PC-9 (cell line): ENCODE data around the gene YY1. TPM values are rescaled to one million over a fixed set of nuclear protein-coding genes. Genes with fewer than 3 reads are reported as not detected.

Source experiments
- BruUV-seq: library from RNA; stranded (reverse); fragments of 400-500 nt; replicated peaks from 2 replicates; lab custom pipeline; 2021; lab: Mats Ljungman, UMichigan
- CTCF ChIA-PET: fragments of 300-600 bp; sonication (Branson Sonifier 250); formaldehyde crosslinking; loops from one replicate; lab custom pipeline; 2022; ENCODE audit warnings: antibody characterized with exemption; lab: Charles Lee
- POLR2A ChIA-PET: fragments of 300-600 bp; sonication (Branson Sonifier 250); formaldehyde crosslinking; loops from one replicate; lab custom pipeline; 2022; ENCODE audit warnings: antibody characterized with exemption; ENCODE audit not compliant: unreplicated experiment; lab: Charles Lee
- DNase-seq, 2 experiments: peaks; one replicate each; pipeline versions ENCODE4 v3.0.0 to v3.0.0-alpha.2; 2015 to 2022; ENCODE audit warnings: mixed read lengths in 1 of 2
- H2AFZ ChIP-seq: fragments of 200-600 bp; sonication (generic); 2 replicates; pipeline ENCODE4 v1.8.1; 2017; ENCODE audit warnings: antibody characterized with exemption
- H3F3A ChIP-seq: fragments of 200-600 bp; sonication (generic); 2 replicates; pipeline ENCODE4 v1.8.1; 2017; ENCODE audit warnings: antibody characterized with exemption, mild to moderate bottlenecking, low read depth; ENCODE audit not compliant: insufficient read depth
- H3K27ac ChIP-seq: fragments of 200-600 bp; sonication (generic); 2 replicates; pipeline ENCODE4 v1.6.1; 2016; ENCODE audit warnings: mixed run types
- H3K27me3 ChIP-seq: fragments of 200-600 bp; sonication (generic); 2 replicates; pipeline ENCODE4 v1.6.1; 2016; ENCODE audit warnings: low read depth, mixed run types; ENCODE audit not compliant: insufficient read depth
- H3K36me3 ChIP-seq: fragments of 200-600 bp; sonication (generic); 2 replicates; pipeline ENCODE4 v1.6.1; 2016; ENCODE audit warnings: low read depth, mixed run types
- H3K4me1 ChIP-seq: fragments of 200-600 bp; sonication (generic); replicated peaks from 2 replicates; pipeline ENCODE4 v1.6.1; 2016; ENCODE audit warnings: mixed run types; ENCODE audit not compliant: insufficient read depth
- H3K4me2 ChIP-seq: fragments of 200-600 bp; sonication (generic); 2 replicates; pipeline ENCODE4 v1.6.1; 2017; ENCODE audit warnings: mixed run types
- H3K4me3 ChIP-seq: fragments of 200-600 bp; sonication (generic); 2 replicates; pipeline ENCODE4 v1.6.1; 2016; ENCODE audit warnings: mixed run types
- H3K79me2 ChIP-seq: fragments of 200-600 bp; sonication (generic); 2 replicates; pipeline ENCODE4 v1.6.1; 2017; ENCODE audit warnings: low read depth, mixed run types
- H3K9me2 ChIP-seq: fragments of 200-600 bp; sonication (generic); 2 replicates; pipeline ENCODE4 v1.8.1; 2017; ENCODE audit warnings: mild to moderate bottlenecking; ENCODE audit not compliant: insufficient read depth
- H3K9me3 ChIP-seq: fragments of 200-600 bp; sonication (generic); 2 replicates; pipeline ENCODE4 v1.8.1; 2016; ENCODE audit warnings: low read depth; ENCODE audit not compliant: insufficient read depth
- H4K20me1 ChIP-seq: fragments of 200-600 bp; sonication (generic); 2 replicates; pipeline ENCODE4 v1.8.1; 2017; ENCODE audit not compliant: insufficient read depth
- CTCF ChIP-seq: fragments of 200-600 bp; sonication (generic); conservative IDR thresholded peaks from 2 replicates; pipeline ENCODE4 v1.6.1; 2017; ENCODE audit warnings: mixed run types, antibody characterized with exemption, mild to moderate bottlenecking, moderate library complexity
- EZH2 ChIP-seq: fragments of 200-600 bp; sonication (generic); IDR thresholded peaks from 2 replicates; pipeline ENCODE4 v1.8.0; 2017; ENCODE audit warnings: antibody characterized with exemption, low read depth
- intact Hi-C: fragments of 100-400 bp; cut with micrococcal nuclease; formaldehyde crosslinking; loops from one replicate; pipeline ENCODE4 v1.10.0; 2022; ENCODE audit not compliant: unreplicated experiment
- total RNA-seq: library from RNA; stranded (reverse); gene quantifications from 2 replicates; pipeline ENCODE4 v1.2.3, GENCODE V29; 2021

YY1 gene
- total RNA-seq, 1 experiment from 2014 or later = 32.3 TPM

- Histone ChIP-seq H3K9me3 (no peaks in the 10 kb centered on the region), H2AFZ (no peak overlapping the region), H3K4me1 (no peaks in the 10 kb centered on the region), H3K79me2 (no peaks in the 10 kb centered on the region), H3K36me3 (no peaks in the 10 kb centered on the region), H3K27me3 (no peaks in the 10 kb centered on the region), H3K9me2 (no peaks in the 10 kb centered on the region), H3K4me3 (no peak overlapping the region), H3K4me2 (no peak overlapping the region), H4K20me1 (no peaks in the 10 kb centered on the region), H3F3A (no peaks in the 10 kb centered on the region), H3K27ac (no peak overlapping the region)
- BruUV-seq = no TSS peak
- POLR2A ChIA-PET = no interaction called here
- CTCF ChIA-PET = interaction anchor here (0.6 kb wide), 1 partner anchor 8 kb away, joined by 4 read pairs; no protein-coding TSS in a partner anchor
- no peak for DNase-seq
- intact Hi-C loops = no loop called here
- TF ChIP-seq EZH2 (no peak), CTCF (no peak)
Observed at GRCh38 chr14:100327128-100327527, 88.2 kb downstream of the YY1 start.

DNA sequence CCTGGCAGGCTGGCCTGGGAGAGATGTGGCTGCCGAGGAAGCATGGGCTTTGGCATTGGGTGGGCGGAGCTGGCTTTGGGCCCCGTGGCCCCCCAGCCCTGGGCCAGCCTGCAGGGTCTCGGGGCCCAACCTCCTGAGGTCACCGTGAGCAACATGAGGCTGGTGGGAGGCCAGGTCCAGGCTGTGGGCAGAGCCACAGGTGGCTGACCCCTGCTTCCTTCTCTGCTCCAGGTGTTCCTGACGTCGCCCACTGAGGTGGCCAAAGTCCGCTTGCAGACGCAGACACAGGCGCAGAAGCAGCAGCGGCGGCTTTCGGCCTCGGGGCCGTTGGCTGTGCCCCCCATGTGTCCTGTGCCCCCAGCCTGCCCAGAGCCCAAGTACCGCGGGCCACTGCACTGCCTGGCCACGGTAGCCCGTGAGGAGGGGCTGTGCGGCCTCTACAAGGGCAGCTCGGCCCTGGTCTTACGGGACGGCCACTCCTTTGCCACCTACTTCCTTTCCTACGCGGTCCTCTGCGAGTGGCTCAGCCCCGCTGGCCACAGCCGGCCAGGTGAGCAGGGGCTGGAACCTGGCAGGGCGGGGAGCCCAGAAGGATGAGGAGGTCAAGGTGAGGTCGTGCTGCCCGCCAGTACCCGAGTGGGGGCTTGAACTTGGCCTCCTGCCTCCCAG is 89.7 kb downstream of the YY1 start:
- no peak for DNase-seq
- no peaks in the 10 kb centered on the region for H3K79me2 ChIP-seq
- H4K20me1 ChIP-seq = no peaks in the 10 kb centered on the region
- no peak overlapping the region for H3K4me2 ChIP-seq
- no peaks in the 10 kb centered on the region for H3K4me1 ChIP-seq
- no TSS peak for BruUV-seq
- intact Hi-C loops = no loop called here
- no peak overlapping the region for H3K4me3 ChIP-seq
- ChIA-PET POLR2A (no interaction called here), CTCF (no interaction called here)
- H2AFZ ChIP-seq = no peak overlapping the region
- no peaks in the 10 kb centered on the region for H3K9me3 ChIP-seq
- TF ChIP-seq CTCF = no peak
- TF ChIP-seq EZH2 = no peak
- no peak overlapping the region for H3K27ac ChIP-seq
- H3F3A ChIP-seq = no peaks in the 10 kb centered on the region
- H3K36me3 ChIP-seq = no peaks in the 10 kb centered on the region
- H3K27me3 ChIP-seq = no peaks in the 10 kb centered on the region
- no peaks in the 10 kb centered on the region for H3K9me2 ChIP-seq

GRCh38 chr14:100329233-100330006 is 90.5 kb downstream of the YY1 start:
- Histone ChIP-seq H3K4me3 (no peak overlapping the region), H3K27me3 (no peaks in the 10 kb centered on the region), H4K20me1 (no peaks in the 10 kb centered on the region), H3K27ac (no peak overlapping the region), H3F3A (no peaks in the 10 kb centered on the region), H3K9me3 (no peaks in the 10 kb centered on the region), H3K9me2 (no peaks in the 10 kb centered on the region), H3K4me2 (no peak overlapping the region), H2AFZ (no peak overlapping the region), H3K36me3 (no peaks in the 10 kb centered on the region), H3K4me1 (no peaks in the 10 kb centered on the region), H3K79me2 (no peaks in the 10 kb centered on the region)
- intact Hi-C loops = no loop called here
- BruUV-seq = no TSS peak
- CTCF ChIA-PET = no interaction called here
- POLR2A ChIA-PET = no interaction called here
- no peak for DNase-seq
- TF ChIP-seq CTCF = no peak
- no peak for TF ChIP-seq EZH2
